Measurements from ENCODE around the gene COL21A1. TPM values are rescaled to one million over a fixed set of nuclear protein-coding genes. Genes with fewer than 3 reads are reported as not detected.

Gene COL21A1
- total and polyA plus RNA-seq, 11 donors, result 21.7 to 110 (median 49.1) TPM

DNA sequence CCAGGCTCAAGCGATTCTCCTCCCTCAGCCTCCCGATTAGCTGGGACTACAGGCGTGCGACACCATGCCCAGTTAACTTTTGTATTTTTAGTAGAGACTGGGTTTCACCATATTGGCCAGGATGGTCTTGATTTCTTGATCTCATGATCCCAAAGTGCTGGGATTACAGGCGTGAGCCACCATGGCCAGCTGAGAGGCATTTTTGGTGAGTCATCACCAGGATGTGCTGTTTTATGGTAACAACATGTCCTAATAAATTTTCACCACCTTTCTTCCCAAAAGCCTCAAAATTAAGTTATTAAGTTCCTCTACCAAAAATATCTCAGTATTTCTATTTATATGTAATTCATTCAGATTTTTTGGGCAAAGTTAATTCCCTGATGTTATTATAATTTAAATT is 53.5 kb downstream of the COL21A1 start:
- no peaks in the 10 kb centered on the region for H3K4me1 ChIP-seq
- intact Hi-C loops (cut with DNase I), result no loop called here
- H3K27me3 ChIP-seq, result no peaks in the 10 kb centered on the region
- DNase-seq, result no peak
- no peak for ATAC-seq
- H3K9me3 ChIP-seq, result peaks cover 0 to 39% (median 8%) of the 10 kb centered on the region in 12 donors
- TF ChIP-seq, protein P1, sequence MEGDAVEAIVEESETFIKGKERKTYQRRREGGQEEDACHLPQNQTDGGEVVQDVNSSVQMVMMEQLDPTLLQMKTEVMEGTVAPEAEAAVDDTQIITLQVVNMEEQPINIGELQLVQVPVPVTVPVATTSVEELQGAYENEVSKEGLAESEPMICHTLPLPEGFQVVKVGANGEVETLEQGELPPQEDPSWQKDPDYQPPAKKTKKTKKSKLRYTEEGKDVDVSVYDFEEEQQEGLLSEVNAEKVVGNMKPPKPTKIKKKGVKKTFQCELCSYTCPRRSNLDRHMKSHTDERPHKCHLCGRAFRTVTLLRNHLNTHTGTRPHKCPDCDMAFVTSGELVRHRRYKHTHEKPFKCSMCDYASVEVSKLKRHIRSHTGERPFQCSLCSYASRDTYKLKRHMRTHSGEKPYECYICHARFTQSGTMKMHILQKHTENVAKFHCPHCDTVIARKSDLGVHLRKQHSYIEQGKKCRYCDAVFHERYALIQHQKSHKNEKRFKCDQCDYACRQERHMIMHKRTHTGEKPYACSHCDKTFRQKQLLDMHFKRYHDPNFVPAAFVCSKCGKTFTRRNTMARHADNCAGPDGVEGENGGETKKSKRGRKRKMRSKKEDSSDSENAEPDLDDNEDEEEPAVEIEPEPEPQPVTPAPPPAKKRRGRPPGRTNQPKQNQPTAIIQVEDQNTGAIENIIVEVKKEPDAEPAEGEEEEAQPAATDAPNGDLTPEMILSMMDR (IDR thresholded peaks at IDR 0.05), result no peak
- no peak for TF ChIP-seq POLR2A (IDR thresholded peaks at IDR 0.05)
- H3K36me3 ChIP-seq, result no peaks in the 10 kb centered on the region
- no peak overlapping the region for H3K27ac ChIP-seq
- 89 to 95% (median 93%) methylated on average over 5 of the region's 5 CpGs for WGBS, 4 donors
- H3K4me3 ChIP-seq, result no peak overlapping the region

DNA sequence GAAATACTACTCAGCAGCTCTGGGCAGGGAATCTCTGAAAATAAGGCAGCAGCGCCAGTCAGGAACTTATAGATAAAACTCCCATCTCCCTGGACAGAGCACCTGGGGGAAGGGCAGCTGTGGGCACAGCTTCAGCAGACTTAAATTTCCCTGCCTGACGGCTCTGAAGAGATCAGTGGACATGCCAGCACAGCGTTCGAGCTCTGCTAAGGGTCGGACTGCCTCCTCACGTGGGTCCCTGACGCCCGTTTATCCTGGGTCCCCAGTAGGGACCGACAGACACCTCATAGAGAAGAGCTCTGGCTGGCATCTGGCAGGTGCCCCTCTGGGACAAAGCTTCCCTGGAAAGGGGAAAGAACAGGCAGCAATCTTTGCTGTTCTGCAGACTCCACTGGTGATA is 59.0 kb downstream of the COL21A1 start:
- no peak for TF ChIP-seq POLR2A (IDR thresholded peaks at IDR 0.05)
- H3K27me3 ChIP-seq, result no peaks in the 10 kb centered on the region
- intact Hi-C loops (cut with DNase I), result no loop called here
- H3K9me3 ChIP-seq, result peaks cover 0 to 12% (median 0%) of the 10 kb centered on the region in 12 donors
- H3K4me3 ChIP-seq, result no peak overlapping the region
- DNase-seq, result no peak
- no peaks in the 10 kb centered on the region for H3K36me3 ChIP-seq
- ATAC-seq, result no peak
- no peak overlapping the region for H3K27ac ChIP-seq
- 68 to 79% (median 73%) methylated on average over 8 to 9 of the region's 9 CpGs for WGBS, 4 donors
- no peaks in the 10 kb centered on the region for H3K4me1 ChIP-seq

DNA sequence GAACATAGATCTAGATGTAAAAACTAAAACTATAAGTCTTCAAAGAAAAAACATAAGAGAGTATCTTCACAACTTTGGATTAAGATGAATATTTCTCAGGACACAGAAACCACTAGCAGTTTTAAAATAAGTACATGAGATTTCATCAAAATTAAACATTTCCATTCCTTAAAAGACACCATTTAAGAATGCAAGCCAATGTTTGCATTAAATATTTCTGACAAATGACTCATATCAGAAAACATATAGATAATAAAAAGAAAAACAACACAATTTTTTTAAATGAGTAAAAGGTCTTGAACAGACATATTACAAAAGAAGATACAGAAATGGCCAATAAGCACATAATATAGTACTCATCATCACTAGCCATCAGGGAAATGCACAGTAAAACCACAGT is 59.7 kb downstream of the COL21A1 start:
- H3K27me3 ChIP-seq, result no peaks in the 10 kb centered on the region
- H3K27ac ChIP-seq, result no peak overlapping the region
- ATAC-seq, result no peak
- peaks cover 0 to 10% (median 0%) of the 10 kb centered on the region in 12 donors for H3K9me3 ChIP-seq
- DNase-seq, result no peak
- no peaks in the 10 kb centered on the region for H3K36me3 ChIP-seq
- TF ChIP-seq POLR2A (IDR thresholded peaks at IDR 0.05), result no peak
- TF ChIP-seq, protein P1 (IDR thresholded peaks at IDR 0.05), result no peak
- intact Hi-C loops (cut with DNase I), result no loop called here
- H3K4me3 ChIP-seq, result no peak overlapping the region
- no peaks in the 10 kb centered on the region for H3K4me1 ChIP-seq

DNA sequence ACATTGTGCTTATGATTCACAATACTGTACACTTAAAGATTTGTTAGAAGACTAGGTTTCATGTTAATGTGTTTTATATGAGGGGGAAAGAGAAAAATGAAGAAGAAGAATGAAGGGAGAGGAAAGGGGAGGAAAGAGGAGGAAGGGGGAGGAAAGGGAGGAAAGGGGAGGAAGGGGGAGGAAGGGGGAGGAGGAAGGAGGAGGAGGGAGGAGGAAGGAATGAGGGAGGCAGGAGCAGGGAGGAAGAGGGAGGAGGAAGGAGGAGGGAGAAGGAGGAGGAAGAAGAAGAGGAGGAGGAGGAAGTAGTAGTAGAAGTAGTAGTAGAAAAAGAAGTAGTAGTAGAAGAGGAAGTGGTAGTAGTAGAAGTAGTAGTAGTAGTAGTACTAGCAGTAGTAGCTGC is 70.6 kb downstream of the COL21A1 start:
- intact Hi-C loops (cut with DNase I), result loop anchor here in 1 of 10 donors (10.0 kb wide), 1 partner anchor 62 kb away; no protein-coding TSS in a partner anchor
- Histone ChIP-seq H3K4me1 (peaks cover 0 to 7% (median 0%) of the 10 kb centered on the region in 12 donors), H3K4me3 (no peak overlapping the region), H3K27ac (no peak overlapping the region), H3K27me3 (no peaks in the 10 kb centered on the region), H3K36me3 (no peaks in the 10 kb centered on the region), H3K9me3 (peaks cover 0 to 49% (median 21%) of the 10 kb centered on the region in 12 donors)
- TF ChIP-seq POLR2A (IDR thresholded peaks at IDR 0.05), result no peak
- TF ChIP-seq, protein P1 (IDR thresholded peaks at IDR 0.05), result no peak
- ATAC-seq (no peak), DNase-seq (no peak)

DNA sequence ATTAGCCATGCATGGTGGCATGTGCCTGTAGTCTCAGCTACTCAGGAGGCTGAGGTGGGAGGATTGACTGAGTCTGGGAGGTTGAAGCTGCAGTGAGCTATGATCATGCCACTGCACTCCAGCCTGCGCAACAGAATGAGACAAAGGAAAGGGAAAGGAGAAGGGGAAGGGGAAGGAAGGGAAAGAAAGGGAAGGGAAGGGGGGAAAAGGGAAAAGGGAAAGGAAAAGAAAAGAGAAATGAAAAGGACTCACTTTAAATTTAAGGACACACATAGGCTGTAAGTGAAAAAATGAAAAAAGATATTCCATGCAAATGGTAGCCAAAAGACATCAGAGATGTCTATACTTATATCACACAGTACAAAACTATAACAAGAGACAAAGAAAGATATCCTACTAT is 74.2 kb downstream of the COL21A1 start:
- DNase-seq (no peak), ATAC-seq (no peak)
- Histone ChIP-seq H3K27me3 (no peaks in the 10 kb centered on the region), H3K4me1 (no peaks in the 10 kb centered on the region), H3K27ac (no peak overlapping the region), H3K9me3 (peaks cover 0 to 64% (median 24%) of the 10 kb centered on the region in 12 donors), H3K36me3 (peaks cover 0 to 6% (median 0%) of the 10 kb centered on the region in 9 donors), H3K4me3 (no peak overlapping the region)
- intact Hi-C loops (cut with DNase I), result loop anchor here in 1 of 10 donors (10.0 kb wide), 1 partner anchor 58 kb away; no protein-coding TSS in a partner anchor
- 97% methylated on average over 1 of the region's 1 CpG; no CpG with 5 or more reads in 3 of the 4 donors for WGBS, 4 donors
- TF ChIP-seq POLR2A (IDR thresholded peaks at IDR 0.05), result no peak
- TF ChIP-seq, protein P1 (IDR thresholded peaks at IDR 0.05), result no peak
